AG04450 (cell line): ENCODE measurements around the gene ADGRE2. TPM values are rescaled to one million over a fixed set of nuclear protein-coding genes. Genes with fewer than 3 reads are reported as not detected.

Experiments used
- CTCF ChIA-PET: fragments of 300-600, 350-600 bp; formaldehyde crosslinking; extraction: SDS; loops from one replicate; lab custom pipeline; 2022; ENCODE audit warnings: antibody characterized with exemption, inconsistent platforms; lab: Charles Lee
- POLR2A ChIA-PET: fragments of 350-600 bp; formaldehyde crosslinking; extraction: SDS; loops from one replicate; lab custom pipeline; 2021; ENCODE audit warnings: antibody characterized with exemption, inconsistent platforms; lab: Yijun Ruan, JAX
- DNase-seq: peaks from one replicate; pipeline ENCODE4 v3.0.0-alpha.2; 2011; ENCODE audit warnings: low read depth, low spot score
- H3K27ac ChIP-seq: one replicate; pipeline ENCODE4 v1.5.1; 2012; ENCODE audit warnings: low read depth, low read length, control low read depth
- H3K27me3 ChIP-seq: one replicate; pipeline ENCODE4 v1.6.0; 2012; ENCODE audit warnings: low read length; ENCODE audit not compliant: control insufficient read depth, insufficient read depth
- H3K4me3 ChIP-seq: 2 replicates; pipeline ENCODE4 v1.5.1; 2011; ENCODE audit warnings: mild to moderate bottlenecking, low read depth, low read length, control low read depth
- H3K9me3 ChIP-seq: 2 replicates; pipeline ENCODE4 v1.5.1; 2012; ENCODE audit warnings: low read length; ENCODE audit not compliant: control insufficient read depth, insufficient read depth
- polyA plus RNA-seq: library from polyadenylated mRNA; depleted of rRNA; stranded (reverse); fragments of >200 nt; gene quantifications from 2 replicates; pipeline ENCODE4 v1.2.3, GENCODE V29; 2011; rRNA removed
- small RNA-seq: library from RNA; depleted of rRNA; stranded (forward); fragments of <200 nt; gene quantifications from one replicate; pipeline ENCODE3, GENCODE V24; 2012; ENCODE audit warnings: low read depth; ENCODE audit not compliant: insufficient read length
- TF ChIP-seq, protein P1 (sequence below): IDR thresholded peaks from 2 replicates; pipeline ENCODE4 v1.5.1; 2011; ENCODE audit warnings: low read depth, low read length, control low read depth, inconsistent platforms

The ADGRE2 gene
- polyA plus RNA-seq, 1 experiment: 0.12 TPM

GRCh38 chr19:14683439-14683838, 94.9 kb downstream of the ADGRE2 start:
- POLR2A ChIA-PET: no interaction called here
- no peak for DNase-seq
- H3K9me3 ChIP-seq: no peaks in the 10 kb centered on the region
- no peak overlapping the region for H3K4me3 ChIP-seq
- H3K27ac ChIP-seq: no peak overlapping the region
- CTCF ChIA-PET: interaction anchor here (10.4 kb wide), 1 partner anchor 110 kb away, joined by 237 read pairs; the partner anchor contains the start of gene NDUFB7
- TF ChIP-seq, protein P1, sequence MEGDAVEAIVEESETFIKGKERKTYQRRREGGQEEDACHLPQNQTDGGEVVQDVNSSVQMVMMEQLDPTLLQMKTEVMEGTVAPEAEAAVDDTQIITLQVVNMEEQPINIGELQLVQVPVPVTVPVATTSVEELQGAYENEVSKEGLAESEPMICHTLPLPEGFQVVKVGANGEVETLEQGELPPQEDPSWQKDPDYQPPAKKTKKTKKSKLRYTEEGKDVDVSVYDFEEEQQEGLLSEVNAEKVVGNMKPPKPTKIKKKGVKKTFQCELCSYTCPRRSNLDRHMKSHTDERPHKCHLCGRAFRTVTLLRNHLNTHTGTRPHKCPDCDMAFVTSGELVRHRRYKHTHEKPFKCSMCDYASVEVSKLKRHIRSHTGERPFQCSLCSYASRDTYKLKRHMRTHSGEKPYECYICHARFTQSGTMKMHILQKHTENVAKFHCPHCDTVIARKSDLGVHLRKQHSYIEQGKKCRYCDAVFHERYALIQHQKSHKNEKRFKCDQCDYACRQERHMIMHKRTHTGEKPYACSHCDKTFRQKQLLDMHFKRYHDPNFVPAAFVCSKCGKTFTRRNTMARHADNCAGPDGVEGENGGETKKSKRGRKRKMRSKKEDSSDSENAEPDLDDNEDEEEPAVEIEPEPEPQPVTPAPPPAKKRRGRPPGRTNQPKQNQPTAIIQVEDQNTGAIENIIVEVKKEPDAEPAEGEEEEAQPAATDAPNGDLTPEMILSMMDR: no peak
- H3K27me3 ChIP-seq: no peaks in the 10 kb centered on the region

Small RNA genes lying within 50 kb of the gene (small RNA-seq; reads per million reads assigned to genes)
- not detected for gene AC005255.1

Other genes starting within 250 kb of the ADGRE2 start
- 59.6 and 70.2 TPM in 2 replicates for gene TECR, start 249.0 kb downstream of the ADGRE2 start, polyA plus RNA-seq
- 97.3 and 164 TPM in 2 replicates for gene NDUFB7, start 206.5 kb downstream of the ADGRE2 start, polyA plus RNA-seq
- gene CLEC17A, start 195.5 kb downstream of the ADGRE2 start, polyA plus RNA-seq: not detected in 2 replicates
- not detected in 2 replicates for gene ADGRE3, start 103.7 kb downstream of the ADGRE2 start, polyA plus RNA-seq
- 10.7 and 11.8 TPM in 2 replicates for gene ZNF333, start 88.5 kb downstream of the ADGRE2 start, polyA plus RNA-seq
- not detected in 2 replicates for gene OR7A5, start 56.6 kb upstream of the ADGRE2 start, polyA plus RNA-seq
- not detected in 2 replicates for gene OR7C1, start 56.6 kb upstream of the ADGRE2 start, polyA plus RNA-seq
- gene OR7A10, start 70.4 kb upstream of the ADGRE2 start, polyA plus RNA-seq: not detected in 2 replicates
- gene OR7A17, start 107.6 kb upstream of the ADGRE2 start, polyA plus RNA-seq: not detected in 2 replicates
- gene OR7C2, start 162.9 kb upstream of the ADGRE2 start, polyA plus RNA-seq: not detected in 2 replicates
- gene SLC1A6, start 201.3 kb upstream of the ADGRE2 start, polyA plus RNA-seq: not detected in 2 replicates